Stimulated activated naive CD8-positive, alpha-beta T cell treated with anti-CD3 and anti-CD28 coated beads, Interleukin-15, Interleukin-2, amounts not matched to agents 100 U/mL and 50 U/mL, for 24 hours (primary cell): ENCODE data around the gene SIRT3.
"Not testable (repeated sequence)": the region's sequence is repeated elsewhere in the genome, so short reads cannot be mapped to it uniquely, and the experiment has no call there.

Experiments
- ATAC-seq: fragments of 150-1000 bp; cut with Tn5 transposase; one replicate; pipeline ENCODE4 v1.10.0; 2021
- DNase-seq: peaks from one replicate; pipeline ENCODE4 v3.0.0; 2021

The SIRT3 gene

GRCh38 chr11:203056-203944 lies 32.8 kb downstream of the SIRT3 start:
- no peak for ATAC-seq
- no peak for DNase-seq

- ATAC-seq (no peak), DNase-seq (no peak)
These were observed 33.7 kb downstream of the SIRT3 start for GRCh38 chr11:202490-202889.

GRCh38 chr11:201966-202365 lies 34.2 kb downstream of the SIRT3 start:
- DNase-seq = no peak
- peak; percentile 8 for ATAC-seq

GRCh38 chr11:200224-201003 lies 35.7 kb downstream of the SIRT3 start:
- DNase-seq (no peak), ATAC-seq (no peak)

GRCh38 chr11:199782-200181 lies 36.4 kb downstream of the SIRT3 start:
- ATAC-seq = no peak
- DNase-seq = no peak

- no peak for DNase-seq
- ATAC-seq = no peak
These were observed 37.0 kb downstream of the SIRT3 start for GRCh38 chr11:199004-199581.

GRCh38 chr11:198236-198806 lies 37.8 kb downstream of the SIRT3 start:
- ATAC-seq (no peak), DNase-seq (no peak)

GRCh38 chr11:197741-198235 lies 38.4 kb downstream of the SIRT3 start:
- ATAC-seq (no peak), DNase-seq (no peak)

GRCh38 chr11:196786-197731 lies 39.1 kb downstream of the SIRT3 start:
- ATAC-seq = no peak

GRCh38 chr11:193481-193880 lies 42.7 kb downstream of the SIRT3 start:
- DNase-seq, ATAC-seq: not testable (repeated sequence)

More at GRCh38 chr11:196786-197731, 39.1 kb downstream of the SIRT3 start:
- no peak for DNase-seq

- DNase-seq, ATAC-seq: not testable (repeated sequence)
These were observed 43.4 kb downstream of the SIRT3 start, which contains the start of gene SCGB1C1 for GRCh38 chr11:192674-193128. SCGB1C1 (plus strand) TSS chr11:193078; CDS start chr11:193100, 22 bp downstream.

- peak; percentile 55 for ATAC-seq
- peak; percentile 45 for DNase-seq
These were observed 44.4 kb downstream of the SIRT3 start for GRCh38 chr11:191490-192478.

- not testable (repeated sequence) for ATAC-seq, DNase-seq
These were observed 45.6 kb downstream of the SIRT3 start for GRCh38 chr11:190546-190945.

- ATAC-seq = peak; percentile 87
- peak; percentile 48 for DNase-seq
These were observed 46.3 kb downstream of the SIRT3 start for GRCh38 chr11:189843-190311.

GRCh38 chr11:189200-189783 lies 46.9 kb downstream of the SIRT3 start:
- DNase-seq = peak; percentile 2
- not testable (repeated sequence) for ATAC-seq

GRCh38 chr11:180242-180641 lies 55.9 kb downstream of the SIRT3 start:
- not testable (repeated sequence) for DNase-seq, ATAC-seq
